PC-3 (cell line): Measurements from ENCODE around the gene GPC6.

ENCODE experiments used
- CTCF ChIP-seq: fragments of 300-600 bp; sonication (generic); conservative IDR thresholded peaks from 2 replicates; pipeline ENCODE4 v1.5.1; 2017; ENCODE audit warnings: antibody characterized with exemption, low read depth, mild to moderate bottlenecking, low read length
- EZH2 ChIP-seq: fragments of 300-600 bp; sonication (generic); IDR thresholded peaks from one replicate; pipeline ENCODE4 v1.6.1; 2017; ENCODE audit warnings: antibody characterized with exemption, mild to moderate bottlenecking, low read length; ENCODE audit not compliant: unreplicated experiment
- EZH2phosphoT487 ChIP-seq: fragments of 300-600 bp; sonication (generic); IDR thresholded peaks from 2 replicates; pipeline ENCODE4 v1.6.1; 2018; ENCODE audit warnings: mild to moderate bottlenecking, antibody characterized with exemption, low read length, borderline replicate concordance

DNA sequence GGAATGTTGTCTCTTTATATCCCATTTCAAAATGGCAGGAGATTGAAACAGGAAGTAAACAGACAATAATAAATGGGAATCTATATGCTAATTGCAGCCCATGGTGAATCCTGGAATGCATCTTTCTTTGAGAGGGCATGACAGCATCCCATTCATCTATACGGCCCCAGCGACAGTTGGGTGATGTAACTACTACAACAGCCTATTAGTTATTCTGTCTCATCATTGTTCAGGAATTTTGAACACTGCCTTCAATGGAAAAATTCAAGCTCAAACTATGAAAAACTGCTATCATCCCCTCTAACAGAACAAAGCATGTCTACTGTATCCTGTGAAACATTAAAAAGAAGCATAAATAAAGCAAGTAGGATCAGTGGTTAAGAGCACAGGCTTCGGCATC, 990.8 kb downstream of the GPC6 start:
- TF ChIP-seq CTCF (no peak), EZH2phosphoT487 (no peak), EZH2 (no peak)
